ENCODE results near the gene SMS. TPM values are rescaled to one million over a fixed set of nuclear protein-coding genes. Genes with fewer than 3 reads are reported as not detected.
A peak's percentile ranks its signal among the peaks of the same experiment; 100 is the strongest.

Gene SMS
- total and polyA plus RNA-seq, 2 experiments from 2014 or later = 185 to 274 TPM

GRCh38 chrX:21960569-21961541 is 20.3 kb downstream of the SMS start:
- H3K27ac ChIP-seq (ENCODE audit: low read depth) = 0 out of 2 replicates have a peak overlapping the region, but pooled peaks have one; percentile 45
- DNase-seq (ENCODE audit: low spot score) = no peak
- peaks cover 7% of the 10 kb centered on the region; the same call in 1 of the 3 replicates for H3K36me3 Mint-ChIP-seq (ENCODE audit: low read depth)
- no peak overlapping the region for H3K4me3 Mint-ChIP-seq
- peaks cover 23% of the 10 kb centered on the region for H4K20me1 ChIP-seq (replicated peaks; ENCODE audit: insufficient read depth)
- H3K36me3 ChIP-seq (ENCODE audit: insufficient read depth) = no peaks in the 10 kb centered on the region
- no peaks in the 10 kb centered on the region for H3K9me3 Mint-ChIP-seq
- H3K79me2 ChIP-seq (replicated peaks; ENCODE audit: insufficient read depth) = peaks cover 100% of the 10 kb centered on the region
- no peak overlapping the region for H3K4me3 ChIP-seq
- H3K27ac Mint-ChIP-seq = no peak overlapping the region
- H3K27me3 Mint-ChIP-seq (ENCODE audit: insufficient read depth, low read depth, poor library complexity) = peaks cover 5% of the 10 kb centered on the region
- H3K27me3 ChIP-seq (ENCODE audit: insufficient read depth) = no peaks in the 10 kb centered on the region
- H2AFZ ChIP-seq = no peak overlapping the region
- ATAC-seq = no peak; the same call in 2 of the 3 replicates
- no peaks in the 10 kb centered on the region for H3K9me2 ChIP-seq (ENCODE audit: insufficient read depth)
- no peak for TF ChIP-seq EZH2phosphoT487 (IDR thresholded peaks at IDR 0.05; ENCODE audit: unreplicated experiment)
- no peak for TF ChIP-seq STAT1 (IDR thresholded peaks at IDR 0.05; ENCODE audit: unreplicated experiment)
- no peak for TF ChIP-seq REST (IDR thresholded peaks at IDR 0.05; ENCODE audit: unreplicated experiment)
- no peak for TF ChIP-seq JUNB (IDR thresholded peaks at IDR 0.05; ENCODE audit: unreplicated experiment)
- no peak for TF ChIP-seq ZNF331 (CRISPR knock-in tag; IDR thresholded peaks at IDR 0.05; ENCODE audit: low read depth)
- TF ChIP-seq ETS1 (IDR thresholded peaks at IDR 0.05) = no peak
- TF ChIP-seq ZNF114 (CRISPR knock-in tag; IDR thresholded peaks at IDR 0.05) = no peak
- no peak for TF ChIP-seq POLR2AphosphoS5 (IDR thresholded peaks at IDR 0.05; ENCODE audit: low read depth)
- TF ChIP-seq EZH2 (IDR thresholded peaks at IDR 0.05; ENCODE audit: low read depth, unreplicated experiment) = no peak
- no peak for TF ChIP-seq ZNF462 (CRISPR knock-in tag; IDR thresholded peaks at IDR 0.05)
- no peaks in the 10 kb centered on the region for H3F3A ChIP-seq (replicated peaks; ENCODE audit: low read depth)
- no peak overlapping the region for H3K4me2 ChIP-seq
- peaks cover 43% of the 10 kb centered on the region for H3K4me1 Mint-ChIP-seq
- H3K4me1 ChIP-seq (ENCODE audit: insufficient read depth) = peaks cover 30% of the 10 kb centered on the region
